ENCODE results near the gene SSBP2. TPM values are rescaled to one million over a fixed set of nuclear protein-coding genes. Genes with fewer than 3 reads are reported as not detected.

Gene SSBP2
- total RNA-seq, 1 experiment from 2014 or later = 5.2 TPM

GRCh38 chr5:81719743-81720345 lies 31.1 kb downstream of the SSBP2 start (continued):
- no peak for TF ChIP-seq REST (IDR thresholded peaks at IDR 0.05; ENCODE audit: low read depth)
- TF ChIP-seq CBX3 (IDR thresholded peaks at IDR 0.05; ENCODE audit: low read depth) = no peak
- TF ChIP-seq CEBPB (IDR thresholded peaks at IDR 0.05; ENCODE audit: low read depth) = no peak
- TF ChIP-seq EZH2 (IDR thresholded peaks at IDR 0.05) = no peak
- TF ChIP-seq RAD21 (IDR thresholded peaks at IDR 0.05; ENCODE audit: low read depth) = no peak
- no peak for TF ChIP-seq ZNF274 (IDR thresholded peaks at IDR 0.05; ENCODE audit: low read depth, low read length)
- no peak for TF ChIP-seq FOSL1 (IDR thresholded peaks at IDR 0.05; ENCODE audit: low read depth)

- ChIA-PET CTCF (no interaction called here), POLR2A (no interaction called here), RAD21 (ENCODE audit: low non-redundant PET in 1 of 2, low total read pairs in 2 of 2, uncharacterized antibody in 2 of 2, unreplicated experiment in 2 of 2) (no interaction called here)
- no peak for ATAC-seq
- no peak overlapping the region for H3K27ac ChIP-seq (ENCODE audit: low read depth, low read length)
- H4K20me1 ChIP-seq (ENCODE audit: insufficient read depth) = no peaks in the 10 kb centered on the region
- no peaks in the 10 kb centered on the region for H3K27me3 ChIP-seq (ENCODE audit: insufficient read depth, low read length)
- H3K4me3 ChIP-seq (replicated peaks in 1 of 2; ENCODE audit: low read depth in 1 of 2, low read length in 2 of 2) = no peak overlapping the region
- H3K9me3 ChIP-seq (ENCODE audit: control insufficient read depth in 1 of 2, insufficient read depth in 1 of 2, low read depth in 1 of 2, low read length in 2 of 2) = no peaks in the 10 kb centered on the region
- no TSS peak for BruUV-seq (replicated peaks)
- no peaks in the 10 kb centered on the region for H3K4me1 ChIP-seq (ENCODE audit: control insufficient read depth in 1 of 2, insufficient read depth in 2 of 2, low read length in 2 of 2)
- H3K9me2 ChIP-seq (ENCODE audit: insufficient read depth) = no peaks in the 10 kb centered on the region
- DNase-seq (ENCODE audit: low read depth, low spot score) = no peak
- intact Hi-C loops (cut with micrococcal nuclease) = no loop called here
- H3K4me2 ChIP-seq (ENCODE audit: low read length) = no peak overlapping the region
- H2AFZ ChIP-seq (ENCODE audit: low read depth, low read length, poor library complexity, severe bottlenecking) = no peak overlapping the region
- H3K36me3 ChIP-seq (ENCODE audit: control insufficient read depth in 1 of 2, insufficient read depth in 2 of 2, low read length in 2 of 2) = no peaks in the 10 kb centered on the region
- H3K9ac ChIP-seq (ENCODE audit: low read length) = no peak overlapping the region
- no peaks in the 10 kb centered on the region for H3K79me2 ChIP-seq (ENCODE audit: insufficient read depth, low read length)
- TF ChIP-seq EZH2phosphoT487 (IDR thresholded peaks at IDR 0.05; ENCODE audit: borderline replicate concordance) (no peak), JUND (IDR thresholded peaks at IDR 0.05) (no peak), POLR2A (IDR thresholded peaks at IDR 0.05; ENCODE audit: borderline replicate concordance, extremely low read depth, insufficient read depth, insufficient read length) (no peak), ZNF274 (IDR thresholded peaks at IDR 0.05; ENCODE audit: low read depth, low read length) (no peak), FOSL1 (IDR thresholded peaks at IDR 0.05; ENCODE audit: low read depth) (no peak), ZBTB33 (IDR thresholded peaks at IDR 0.05; ENCODE audit: extremely low read depth, insufficient replicate concordance, low read length) (no peak), ZFX (IDR thresholded peaks at IDR 0.05) (no peak), REST (IDR thresholded peaks at IDR 0.05; ENCODE audit: low read depth) (no peak), YY1 (IDR thresholded peaks at IDR 0.05; ENCODE audit: extremely low read depth, insufficient replicate concordance, low read depth, low read length) (no peak), EGR1 (IDR thresholded peaks at IDR 0.05; ENCODE audit: low read depth) (no peak), POLR2AphosphoS5 (IDR thresholded peaks at IDR 0.05; ENCODE audit: low read depth, low read length) (no peak), SP1 (IDR thresholded peaks at IDR 0.05; ENCODE audit: low read depth) (no peak), RAD21 (IDR thresholded peaks at IDR 0.05; ENCODE audit: low read depth) (no peak), SIN3A (IDR thresholded peaks at IDR 0.05; ENCODE audit: low read depth) (no peak), EZH2 (IDR thresholded peaks at IDR 0.05) (no peak)
These were observed 32.6 kb downstream of the SSBP2 start for GRCh38 chr5:81718300-81718699.

Measured in HCT116 (cell line).